Caco-2 (cell line): ENCODE results near the gene NF2. TPM values are rescaled to one million over a fixed set of nuclear protein-coding genes. Genes with fewer than 3 reads are reported as not detected.

Source experiments
- BruUV-seq: library from RNA; stranded (reverse); fragments of 400-500 nt; replicated peaks from 2 replicates; lab custom pipeline; 2021; lab: Mats Ljungman, UMichigan
- CTCF ChIA-PET: fragments of 300-600 bp; sonication (Branson Sonifier 250); formaldehyde crosslinking; loops from one replicate; lab custom pipeline; 2022; ENCODE audit warnings: antibody characterized with exemption; lab: Charles Lee
- POLR2A ChIA-PET: fragments of 300-600 bp; sonication (Branson Sonifier 250); formaldehyde crosslinking; loops from one replicate; lab custom pipeline; 2022; ENCODE audit warnings: antibody characterized with exemption; lab: Charles Lee
- DNase-seq, 2 experiments: peaks; one replicate each; pipeline versions ENCODE4 v3.0.0 to v3.0.0-alpha.2; 2020 to 2022
- H3K27me3 ChIP-seq: replicated peaks from 2 replicates; pipeline ENCODE4 v1.6.0; 2011; ENCODE audit warnings: low read length; ENCODE audit not compliant: control insufficient read depth, insufficient read depth
- H3K36me3 ChIP-seq: 2 replicates; pipeline ENCODE4 v1.5.1; 2011; ENCODE audit warnings: low read length; ENCODE audit not compliant: control insufficient read depth, insufficient read depth
- H3K4me1 ChIP-seq: fragments of 250-450 bp; sonication (Bioruptor Pico); 2 replicates; pipeline ENCODE4 v1.5.1; 2020; ENCODE audit warnings: mild to moderate bottlenecking
- H3K4me3 ChIP-seq: 2 replicates; pipeline ENCODE4 v1.5.1; 2011; ENCODE audit warnings: low read depth, mild to moderate bottlenecking, control low read depth, low read length
- H3K9me3 ChIP-seq: fragments of 250-450 bp; sonication (Bioruptor Pico); 2 replicates; pipeline ENCODE4 v1.5.1; 2020; ENCODE audit warnings: mild to moderate bottlenecking, moderate library complexity
- H3K27ac Mint-ChIP-seq: one replicate; pipeline ENCODE4 v1.8.0; 2022; ENCODE audit warnings: mixed read lengths; ENCODE audit not compliant: unreplicated experiment
- H3K27me3 Mint-ChIP-seq: one replicate; pipeline ENCODE4 v1.8.0; 2022; ENCODE audit warnings: mixed read lengths; ENCODE audit not compliant: insufficient read depth, unreplicated experiment
- H3K36me3 Mint-ChIP-seq: one replicate; pipeline ENCODE4 v1.8.0; 2022; ENCODE audit warnings: mild to moderate bottlenecking, mixed read lengths; ENCODE audit not compliant: insufficient read depth, unreplicated experiment
- H3K4me1 Mint-ChIP-seq: one replicate; pipeline ENCODE4 v1.8.0; 2022; ENCODE audit warnings: low read depth, mixed read lengths; ENCODE audit not compliant: unreplicated experiment
- H3K4me3 Mint-ChIP-seq: one replicate; pipeline ENCODE4 v1.8.0; 2022; ENCODE audit warnings: mild to moderate bottlenecking, moderate library complexity, mixed read lengths; ENCODE audit not compliant: unreplicated experiment
- H3K9me3 Mint-ChIP-seq: one replicate; pipeline ENCODE4 v1.8.0; 2022; ENCODE audit warnings: mixed read lengths; ENCODE audit not compliant: unreplicated experiment
- CTCF ChIP-seq, 2 experiments: fragments of 200-600 bp in 1 of 2; IDR thresholded peaks; 1 replicate in 1 of 2; 2 replicates in 1 of 2; pipeline versions ENCODE4 v1.5.1 to v1.8.0; 2011 to 2022; ENCODE audit warnings: antibody characterized with exemption in 1 of 2, control low read depth in 1 of 2, inconsistent platforms in 1 of 2, low read depth in 1 of 2, low read length in 1 of 2, mild to moderate bottlenecking in 1 of 2, moderate library complexity in 1 of 2; ENCODE audit not compliant: insufficient read depth in 1 of 2, severe bottlenecking in 1 of 2, unreplicated experiment in 1 of 2
- intact Hi-C: fragments of 100-400 bp; cut with micrococcal nuclease; formaldehyde crosslinking; loops from one replicate; pipeline ENCODE4 v1.10.0; 2022; ENCODE audit not compliant: unreplicated experiment
- total RNA-seq: library from RNA; stranded (reverse); gene quantifications from 2 replicates; pipeline ENCODE4 v1.2.3, GENCODE V29; 2022

Gene NF2
- total RNA-seq, 1 experiment from 2014 or later = 53.2 TPM

- H3K4me3 ChIP-seq = no peak overlapping the region
- ChIA-PET CTCF (no interaction called here), POLR2A (interaction anchor here (0.5 kb wide), 1 partner anchor 96 kb away, joined by 3 read pairs; no protein-coding TSS in a partner anchor)
- no peak for TF ChIP-seq CTCF (IDR thresholded peaks at IDR 0.05; ENCODE audit: insufficient read depth in 1 of 2, low read depth in 1 of 2, low read length in 1 of 2, severe bottlenecking in 1 of 2, unreplicated experiment in 1 of 2)
- no peak for DNase-seq
- H3K27ac Mint-ChIP-seq = no peak overlapping the region
- no peak overlapping the region for H3K4me3 Mint-ChIP-seq
- H3K36me3 Mint-ChIP-seq = no peaks in the 10 kb centered on the region
- H3K4me1 Mint-ChIP-seq = no peaks in the 10 kb centered on the region
- no peaks in the 10 kb centered on the region for H3K4me1 ChIP-seq
- no peaks in the 10 kb centered on the region for H3K9me3 ChIP-seq
- H3K27me3 ChIP-seq = no peaks in the 10 kb centered on the region
- H3K27me3 Mint-ChIP-seq = no peaks in the 10 kb centered on the region
- BruUV-seq = no TSS peak
- intact Hi-C loops = no loop called here
- no peaks in the 10 kb centered on the region for H3K9me3 Mint-ChIP-seq
- no peaks in the 10 kb centered on the region for H3K36me3 ChIP-seq
Measured at GRCh38 chr22:29738118-29738815, 134.8 kb downstream of the NF2 start.

- BruUV-seq = no TSS peak
- Mint-ChIP-seq H3K27me3 (no peaks in the 10 kb centered on the region), H3K36me3 (no peaks in the 10 kb centered on the region), H3K4me3 (no peak overlapping the region), H3K4me1 (no peaks in the 10 kb centered on the region), H3K27ac (no peak overlapping the region), H3K9me3 (no peaks in the 10 kb centered on the region)
- no peak for TF ChIP-seq CTCF (IDR thresholded peaks at IDR 0.05; ENCODE audit: insufficient read depth in 1 of 2, low read depth in 1 of 2, low read length in 1 of 2, severe bottlenecking in 1 of 2, unreplicated experiment in 1 of 2)
- CTCF ChIA-PET = no interaction called here
- no peak for DNase-seq
- Histone ChIP-seq H3K36me3 (no peaks in the 10 kb centered on the region), H3K4me1 (no peaks in the 10 kb centered on the region), H3K4me3 (no peak overlapping the region), H3K27me3 (no peaks in the 10 kb centered on the region), H3K9me3 (no peaks in the 10 kb centered on the region)
- intact Hi-C loops = no loop called here
- POLR2A ChIA-PET = no interaction called here
Measured at GRCh38 chr22:29739346-29739875, 136.0 kb downstream of the NF2 start.

- BruUV-seq = no TSS peak
- H3K27me3 Mint-ChIP-seq = no peaks in the 10 kb centered on the region
- no peak for TF ChIP-seq CTCF (IDR thresholded peaks at IDR 0.05; ENCODE audit: insufficient read depth in 1 of 2, low read depth in 1 of 2, low read length in 1 of 2, severe bottlenecking in 1 of 2, unreplicated experiment in 1 of 2)
- Histone ChIP-seq H3K9me3 (no peaks in the 10 kb centered on the region), H3K36me3 (no peaks in the 10 kb centered on the region), H3K4me1 (no peaks in the 10 kb centered on the region), H3K4me3 (no peak overlapping the region), H3K27me3 (no peaks in the 10 kb centered on the region)
- H3K27ac Mint-ChIP-seq = no peak overlapping the region
- POLR2A ChIA-PET = no interaction called here
- no peaks in the 10 kb centered on the region for H3K9me3 Mint-ChIP-seq
- CTCF ChIA-PET = no interaction called here
- no peaks in the 10 kb centered on the region for H3K36me3 Mint-ChIP-seq
- H3K4me3 Mint-ChIP-seq = no peak overlapping the region
- DNase-seq = no peak
- no peaks in the 10 kb centered on the region for H3K4me1 Mint-ChIP-seq
- intact Hi-C loops = no loop called here
Measured at GRCh38 chr22:29740216-29740615, 136.8 kb downstream of the NF2 start.
